Cardiac fibroblast (primary cell): ENCODE measurements around the gene TMEM161B.
"Not testable (repeated sequence)": the region's sequence is repeated elsewhere in the genome, so short reads cannot be mapped to it uniquely, and the experiment has no call there.

ENCODE experiments used
- DNase-seq, 2 donors: peaks; one replicate each; pipeline versions ENCODE4 v3.0.0 to v3.0.0-alpha.2; 2010; ENCODE audit warnings: low read depth in 2 of 2
- H3K4me3 ChIP-seq, 2 donors: replicated peaks in 1 of 2; 1 replicate in 1 of 2; 2 replicates in 1 of 2; pipeline ENCODE4 v1.5.1; 2011; ENCODE audit warnings: low read depth in 2 of 2, low read length in 2 of 2, mild to moderate bottlenecking in 2 of 2, moderate library complexity in 1 of 2
- TF ChIP-seq, protein P1 (sequence below): IDR thresholded peaks from one replicate; pipeline ENCODE4 v1.5.1; 2011; ENCODE audit warnings: low read depth, mild to moderate bottlenecking, low read length, inconsistent platforms

Gene TMEM161B

GRCh38 chr5:88287302-88287701 lies 18.7 kb upstream of the TMEM161B start:
- H3K4me3 ChIP-seq, result no peak overlapping the region
- TF ChIP-seq, protein P1, sequence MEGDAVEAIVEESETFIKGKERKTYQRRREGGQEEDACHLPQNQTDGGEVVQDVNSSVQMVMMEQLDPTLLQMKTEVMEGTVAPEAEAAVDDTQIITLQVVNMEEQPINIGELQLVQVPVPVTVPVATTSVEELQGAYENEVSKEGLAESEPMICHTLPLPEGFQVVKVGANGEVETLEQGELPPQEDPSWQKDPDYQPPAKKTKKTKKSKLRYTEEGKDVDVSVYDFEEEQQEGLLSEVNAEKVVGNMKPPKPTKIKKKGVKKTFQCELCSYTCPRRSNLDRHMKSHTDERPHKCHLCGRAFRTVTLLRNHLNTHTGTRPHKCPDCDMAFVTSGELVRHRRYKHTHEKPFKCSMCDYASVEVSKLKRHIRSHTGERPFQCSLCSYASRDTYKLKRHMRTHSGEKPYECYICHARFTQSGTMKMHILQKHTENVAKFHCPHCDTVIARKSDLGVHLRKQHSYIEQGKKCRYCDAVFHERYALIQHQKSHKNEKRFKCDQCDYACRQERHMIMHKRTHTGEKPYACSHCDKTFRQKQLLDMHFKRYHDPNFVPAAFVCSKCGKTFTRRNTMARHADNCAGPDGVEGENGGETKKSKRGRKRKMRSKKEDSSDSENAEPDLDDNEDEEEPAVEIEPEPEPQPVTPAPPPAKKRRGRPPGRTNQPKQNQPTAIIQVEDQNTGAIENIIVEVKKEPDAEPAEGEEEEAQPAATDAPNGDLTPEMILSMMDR, result no peak
- no peak for DNase-seq

DNA sequence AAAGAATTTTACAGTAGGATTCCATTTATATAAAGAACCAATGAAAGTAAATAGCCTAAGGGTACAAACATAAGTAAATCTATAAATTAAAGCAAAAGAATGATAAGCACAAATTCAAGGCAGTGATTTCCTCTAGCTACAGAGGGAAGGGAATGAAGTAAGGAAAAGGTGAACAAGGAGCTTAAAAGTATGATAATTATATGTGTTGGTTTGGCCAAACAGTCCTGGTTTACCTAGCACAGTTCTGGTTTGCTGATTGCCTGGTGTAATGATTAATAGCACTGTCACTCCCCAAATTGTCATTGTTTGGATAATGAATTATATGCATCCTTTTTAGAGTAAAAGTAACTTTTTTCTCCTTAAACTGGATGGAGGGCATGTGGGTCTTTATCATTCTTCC lies 15.0 kb upstream of the TMEM161B start:
- no peak for DNase-seq
- TF ChIP-seq, protein P1, result no peak
- no peak overlapping the region for H3K4me3 ChIP-seq

- TF ChIP-seq, protein P1, result no peak
- no peak overlapping the region for H3K4me3 ChIP-seq
- DNase-seq, result no peak
Observed at GRCh38 chr5:88281322-88281721, 12.7 kb upstream of the TMEM161B start.

DNA sequence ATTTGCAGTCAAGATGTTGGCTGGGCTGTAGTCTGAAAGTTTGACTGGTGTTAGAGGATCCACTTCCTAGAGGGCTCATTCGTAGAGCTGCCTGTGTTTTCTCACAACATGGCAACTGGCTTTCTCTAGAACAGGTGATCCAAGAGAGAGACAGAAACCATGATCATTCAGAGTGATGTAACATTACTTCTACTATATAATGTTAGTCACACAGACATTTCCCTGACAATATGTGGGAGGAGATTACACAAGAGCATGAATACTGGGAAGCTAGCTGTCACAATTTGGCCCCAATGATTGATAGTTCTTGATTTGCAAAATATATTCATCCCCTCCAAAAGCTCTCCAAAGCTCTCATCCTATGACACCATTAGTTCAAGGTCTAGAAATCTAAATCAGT lies 10.9 kb upstream of the TMEM161B start:
- no peak overlapping the region for H3K4me3 ChIP-seq
- peak in 1 of 2 donors; percentile 22 for DNase-seq
- TF ChIP-seq, protein P1, result no peak

DNA sequence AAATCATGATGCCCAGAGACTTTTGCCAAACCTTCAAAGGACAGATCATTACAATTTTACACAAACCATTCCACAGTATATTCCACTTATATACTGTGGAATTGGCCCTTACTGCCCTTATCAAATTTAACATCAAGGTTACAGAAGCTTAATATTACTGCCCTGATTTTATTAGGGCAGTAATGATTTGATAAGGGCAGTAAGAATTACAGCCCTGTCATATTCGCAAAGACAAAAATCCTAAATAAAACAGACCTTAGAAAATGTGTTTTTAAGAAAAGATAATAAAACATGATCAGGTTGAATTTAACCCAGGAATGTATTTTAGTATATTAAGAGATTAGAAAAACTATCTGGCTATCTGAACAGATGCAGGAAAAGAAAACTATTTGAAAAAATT lies 7.7 kb upstream of the TMEM161B start:
- no peak overlapping the region for H3K4me3 ChIP-seq
- TF ChIP-seq, protein P1, result no peak
- DNase-seq, result no peak

- TF ChIP-seq, protein P1, result no peak
- H3K4me3 ChIP-seq, result no peak overlapping the region
- DNase-seq, result no peak
Observed at GRCh38 chr5:88275581-88275980, 6.9 kb upstream of the TMEM161B start.

GRCh38 chr5:88269222-88269771 lies 652 bp upstream of the TMEM161B start:
- peak in 1 of 2 donors; percentile 22 for DNase-seq
- TF ChIP-seq, protein P1, result no peak
- peak overlapping the region; percentile 77 to 88 for H3K4me3 ChIP-seq

DNA sequence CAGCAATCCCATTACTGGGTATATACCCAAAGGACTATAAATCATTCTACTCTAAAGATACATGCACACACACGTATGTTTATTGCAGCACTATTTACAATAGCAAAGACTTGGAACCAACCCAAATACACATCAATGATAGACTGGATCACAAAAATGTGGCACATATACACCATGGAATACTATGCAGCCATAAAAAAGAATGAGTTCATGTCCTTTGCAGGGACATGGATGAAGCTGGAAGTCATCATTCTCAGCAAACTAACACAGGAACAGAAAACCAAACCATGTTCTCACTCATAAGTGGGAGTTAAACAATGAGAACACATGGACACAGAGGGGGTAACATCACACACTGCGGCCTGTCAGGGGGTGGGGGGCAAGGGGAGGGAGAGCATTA lies 4.1 kb downstream of the TMEM161B start:
- not testable (repeated sequence) for DNase-seq, H3K4me3 ChIP-seq
